Smooth muscle cell (in vitro differentiated cells): Measurements from ENCODE around the gene GRIA3. TPM values are rescaled to one million over a fixed set of nuclear protein-coding genes. Genes with fewer than 3 reads are reported as not detected.

Experiments
- DNase-seq: peaks from one replicate; lab custom pipeline; 2025; ENCODE audit not compliant: unreplicated experiment; lab: John Stamatoyannopoulos, UW
- H2AFZ ChIP-seq: fragments of 200-600 bp; sonication (generic); 2 replicates; pipeline ENCODE4 v1.6.0; 2016; ENCODE audit warnings: antibody characterized with exemption, low read depth, mild to moderate bottlenecking
- H3F3A ChIP-seq: fragments of 200-600 bp; sonication (generic); 2 replicates; pipeline ENCODE4 v1.6.0; 2017; ENCODE audit warnings: antibody characterized with exemption, low read depth
- H3K27ac ChIP-seq: fragments of 200-600 bp; sonication (generic); 2 replicates; pipeline ENCODE4 v1.5.1; 2016; ENCODE audit warnings: low read depth, mild to moderate bottlenecking
- H3K27me3 ChIP-seq: fragments of 200-600 bp; sonication (generic); 2 replicates; pipeline ENCODE4 v1.6.1; 2016; ENCODE audit warnings: low read depth, mild to moderate bottlenecking
- H3K36me3 ChIP-seq: fragments of 200-600 bp; sonication (generic); 2 replicates; pipeline ENCODE4 v1.5.1; 2016; ENCODE audit warnings: low read depth
- H3K4me1 ChIP-seq: fragments of 200-600 bp; sonication (generic); 2 replicates; pipeline ENCODE4 v1.5.1; 2016; ENCODE audit warnings: low read depth
- H3K4me2 ChIP-seq: fragments of 200-600 bp; sonication (generic); 2 replicates; pipeline ENCODE4 v1.6.0; 2016; ENCODE audit warnings: mild to moderate bottlenecking
- H3K4me3 ChIP-seq: fragments of 200-600 bp; sonication (generic); 2 replicates; pipeline ENCODE4 v1.5.1; 2016; ENCODE audit warnings: mild to moderate bottlenecking
- H3K79me2 ChIP-seq: fragments of 200-600 bp; sonication (generic); 2 replicates; pipeline ENCODE4 v1.6.0; 2016; ENCODE audit warnings: low read depth, mild to moderate bottlenecking
- H3K9ac ChIP-seq: fragments of 200-600 bp; sonication (generic); 2 replicates; pipeline ENCODE4 v1.6.0; 2016; ENCODE audit warnings: low read depth
- H3K9me3 ChIP-seq: fragments of 200-600 bp; sonication (generic); replicated peaks from 2 replicates; pipeline ENCODE4 v1.5.1; 2016; ENCODE audit warnings: low read depth
- H4K20me1 ChIP-seq: fragments of 200-600 bp; sonication (generic); 2 replicates; pipeline ENCODE4 v1.6.0; 2016; ENCODE audit warnings: low read depth
- CTCF ChIP-seq: fragments of 200-600 bp; sonication (generic); IDR thresholded peaks from 2 replicates; pipeline ENCODE4 v1.5.1; 2017; ENCODE audit warnings: borderline replicate concordance, mild to moderate bottlenecking, antibody characterized with exemption; ENCODE audit not compliant: insufficient read depth, poor library complexity, severe bottlenecking
- WGBS: methylation state at CpG from one replicate; pipeline ENCODE4 v1.1.7; 2016; ENCODE audit warnings: low lambda C conversion rate; 5-methylcytosine and 5-hydroxymethylcytosine counted together
- polyA plus RNA-seq: library from polyadenylated mRNA; unstranded; fragments of >200 nt; fragmentation: Nextera tagmentation; extraction: Ambion mirVana; gene quantifications from 2 replicates; pipeline ENCODE4 v1.2.1, GENCODE V29; 2016
- total RNA-seq: library from RNA; depleted of rRNA; stranded (reverse); fragments of >200 nt; gene quantifications from 2 replicates; pipeline ENCODE4 v1.2.3, GENCODE V29; 2014

GRIA3 gene
- total and polyA plus RNA-seq, 2 experiments from 2014 or later = 7.2 to 12.7 TPM

- TF ChIP-seq CTCF = no peak
- H3K79me2 ChIP-seq = no peaks in the 10 kb centered on the region
- no peaks in the 10 kb centered on the region for H3K36me3 ChIP-seq
- no peaks in the 10 kb centered on the region for H3F3A ChIP-seq
- H2AFZ ChIP-seq = no peak overlapping the region
- no peaks in the 10 kb centered on the region for H4K20me1 ChIP-seq
- WGBS = 82% methylated on average over 1 of the region's 1 CpG
- peaks cover 3% of the 10 kb centered on the region for H3K4me1 ChIP-seq
- no peak overlapping the region for H3K4me3 ChIP-seq
- H3K27me3 ChIP-seq = no peaks in the 10 kb centered on the region
- no peak overlapping the region for H3K4me2 ChIP-seq
- H3K27ac ChIP-seq = no peak overlapping the region
- H3K9me3 ChIP-seq = no peaks in the 10 kb centered on the region
- no peak for DNase-seq
- no peak overlapping the region for H3K9ac ChIP-seq
These were observed 70.4 kb downstream of the GRIA3 start for GRCh38 chrX:123254457-123254856.

DNA sequence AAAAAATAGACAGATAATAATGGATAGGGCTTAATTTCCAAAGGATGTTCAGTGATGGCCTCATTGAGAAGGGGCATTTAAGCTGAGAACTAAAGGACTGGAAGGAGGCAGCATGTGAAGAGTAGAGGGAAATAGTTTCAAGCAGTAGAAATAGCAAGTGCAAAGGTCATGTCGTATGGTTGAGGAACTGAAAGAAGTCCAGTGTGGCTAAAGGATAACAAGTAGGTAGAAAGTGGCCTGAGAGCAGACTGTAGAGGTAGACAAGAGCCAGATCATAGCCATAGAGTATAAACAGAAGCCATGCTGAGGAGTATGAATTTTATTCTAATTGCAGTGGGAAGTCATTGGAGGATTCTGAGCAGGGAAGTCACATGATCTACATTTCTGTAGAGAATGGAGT, 72.3 kb downstream of the GRIA3 start:
- no peak overlapping the region for H3K4me3 ChIP-seq
- DNase-seq = no peak
- H3F3A ChIP-seq = no peaks in the 10 kb centered on the region
- H3K4me2 ChIP-seq = no peak overlapping the region
- no peaks in the 10 kb centered on the region for H3K27me3 ChIP-seq
- no peaks in the 10 kb centered on the region for H3K36me3 ChIP-seq
- no peaks in the 10 kb centered on the region for H3K9me3 ChIP-seq
- peaks cover 3% of the 10 kb centered on the region for H3K4me1 ChIP-seq
- H4K20me1 ChIP-seq = no peaks in the 10 kb centered on the region
- no peak overlapping the region for H2AFZ ChIP-seq
- no peak overlapping the region for H3K9ac ChIP-seq
- H3K27ac ChIP-seq = no peak overlapping the region
- 63% methylated on average over 1 of the region's 1 CpG for WGBS
- no peak for TF ChIP-seq CTCF
- H3K79me2 ChIP-seq = no peaks in the 10 kb centered on the region

DNA sequence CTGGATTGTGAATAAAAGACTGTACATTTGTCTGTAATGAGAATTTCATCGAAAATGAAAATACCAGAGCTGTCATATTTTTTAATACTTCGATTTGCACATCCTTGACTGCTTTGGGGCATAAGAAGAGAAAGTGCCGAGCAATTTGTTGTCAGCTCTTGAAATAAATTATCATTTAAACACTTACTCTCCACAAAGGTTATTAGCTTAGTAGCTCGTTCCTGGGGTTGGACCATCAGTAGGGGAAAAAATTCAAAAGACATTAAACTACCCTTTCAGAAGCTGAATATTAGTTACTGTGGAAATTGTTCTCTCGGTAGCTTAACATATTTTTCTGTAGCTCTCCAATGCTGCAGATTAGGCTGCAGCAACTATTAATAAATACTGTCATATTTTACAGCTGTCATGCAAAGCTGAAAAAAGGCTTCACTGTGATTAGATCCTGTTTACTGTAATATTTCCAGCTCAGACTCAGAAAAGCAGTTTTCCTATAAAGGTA, 76.9 kb downstream of the GRIA3 start:
- Histone ChIP-seq H3K79me2 (no peaks in the 10 kb centered on the region), H3F3A (no peaks in the 10 kb centered on the region), H3K4me3 (no peak overlapping the region), H3K36me3 (no peaks in the 10 kb centered on the region), H3K9ac (no peak overlapping the region), H3K4me2 (no peak overlapping the region), H3K27ac (no peak overlapping the region), H3K9me3 (peaks cover 3% of the 10 kb centered on the region), H3K27me3 (no peaks in the 10 kb centered on the region), H3K4me1 (peaks cover 7% of the 10 kb centered on the region), H4K20me1 (no peaks in the 10 kb centered on the region), H2AFZ (no peak overlapping the region)
- no peak for TF ChIP-seq CTCF
- 77% methylated on average over 5 of the region's 5 CpGs for WGBS
- DNase-seq = no peak

DNA sequence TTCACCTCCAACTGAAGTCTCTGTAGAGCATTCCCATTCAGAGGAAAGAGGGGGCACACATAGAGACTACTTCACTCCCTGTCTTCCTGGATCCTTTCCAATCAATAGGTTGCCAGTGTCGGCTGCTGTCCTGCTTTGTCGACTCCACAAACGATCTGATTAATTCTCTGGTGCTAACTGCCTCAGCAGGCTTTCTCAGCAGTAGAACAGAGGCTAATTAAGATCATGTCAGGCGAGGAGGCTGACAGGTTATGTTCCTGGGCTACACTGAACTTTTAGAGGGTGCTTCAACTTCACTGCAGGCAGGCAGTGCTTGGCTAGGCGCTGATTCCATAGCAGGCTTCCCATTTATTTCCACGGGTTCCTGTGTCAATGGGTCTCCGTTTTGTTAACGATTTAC, 79.2 kb downstream of the GRIA3 start:
- no peak overlapping the region for H2AFZ ChIP-seq
- H3F3A ChIP-seq = no peaks in the 10 kb centered on the region
- H3K79me2 ChIP-seq = no peaks in the 10 kb centered on the region
- DNase-seq = no peak
- no peak overlapping the region for H3K27ac ChIP-seq
- no peak overlapping the region for H3K4me3 ChIP-seq
- TF ChIP-seq CTCF = no peak
- no peaks in the 10 kb centered on the region for H3K27me3 ChIP-seq
- H3K36me3 ChIP-seq = no peaks in the 10 kb centered on the region
- WGBS = 51% methylated on average over 8 of the region's 8 CpGs
- no peak overlapping the region for H3K4me2 ChIP-seq
- peaks cover 7% of the 10 kb centered on the region for H3K4me1 ChIP-seq
- no peaks in the 10 kb centered on the region for H4K20me1 ChIP-seq
- peaks cover 6% of the 10 kb centered on the region for H3K9me3 ChIP-seq
- no peak overlapping the region for H3K9ac ChIP-seq
